ENCODE results near the gene NCF4.

- TF ChIP-seq EZH2 (IDR thresholded peaks at IDR 0.05; ENCODE audit: borderline replicate concordance, insufficient read depth, low read depth, low read length, poor library complexity, severe bottlenecking) = no peak
- no peak for TF ChIP-seq CTCF (IDR thresholded peaks at IDR 0.05)
Measured at GRCh38 chr22:36856792-36857135, 4.0 kb upstream of the NCF4 start.

Measured in B cell (primary cell).